GM18867 (cell line): ENCODE data around the gene LRP4.

Source experiments
- ATAC-seq: cut with Tn5 transposase; IDR thresholded peaks from one replicate; pipeline ENCODE4 v1.9.1; 2021; ENCODE audit warnings: mild to moderate bottlenecking, moderate library complexity; ENCODE audit not compliant: unreplicated experiment

Gene LRP4

GRCh38 chr11:46894506-46894905 is 23.8 kb downstream of the LRP4 start:
- no peak for ATAC-seq

- ATAC-seq: no peak
Observed at GRCh38 chr11:46892838-46893237, 25.5 kb downstream of the LRP4 start.

GRCh38 chr11:46892109-46892508 is 26.2 kb downstream of the LRP4 start:
- ATAC-seq: no peak

- ATAC-seq: no peak
Observed at GRCh38 chr11:46890665-46891064, 27.7 kb downstream of the LRP4 start.

DNA sequence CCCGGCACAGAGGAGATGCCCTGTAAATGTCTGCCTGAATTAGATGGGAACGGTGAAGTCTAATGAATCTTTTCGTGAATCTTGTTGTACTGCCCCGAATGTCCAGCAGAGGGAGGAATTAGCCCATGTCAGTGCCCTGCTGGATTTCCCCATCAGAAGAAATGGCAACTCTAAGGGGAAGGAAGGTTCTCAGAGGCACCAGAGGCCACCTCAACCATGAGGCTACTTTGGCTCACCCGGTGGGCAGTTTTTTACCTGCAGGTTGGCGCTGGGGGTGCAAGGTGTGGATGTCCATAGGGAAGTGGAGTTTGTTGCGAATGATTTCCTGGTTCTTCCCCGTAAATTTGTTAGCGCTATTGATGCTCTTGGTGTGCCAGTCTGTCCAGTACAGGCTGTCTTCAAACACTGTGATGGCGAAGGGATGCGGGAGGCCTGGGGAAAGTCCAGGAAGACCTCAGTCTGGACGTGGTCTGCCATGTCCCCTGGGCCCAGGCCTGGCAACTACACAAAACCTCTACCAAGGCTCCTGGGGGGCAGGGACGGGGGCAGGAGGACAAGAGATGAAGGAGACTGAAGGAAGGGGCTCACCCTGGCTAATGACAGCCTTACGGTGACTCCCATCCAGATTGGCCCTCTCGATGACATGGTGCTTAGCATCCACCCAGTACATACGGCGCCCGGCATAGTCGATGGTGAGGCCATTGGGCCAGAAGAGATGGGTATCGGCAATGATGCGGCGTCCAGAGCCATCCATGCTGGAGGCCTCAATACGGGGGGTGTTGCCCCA is 28.5 kb downstream of the LRP4 start:
- ATAC-seq: peak; percentile 58

GRCh38 chr11:46889251-46889650 is 29.1 kb downstream of the LRP4 start:
- ATAC-seq: no peak

DNA sequence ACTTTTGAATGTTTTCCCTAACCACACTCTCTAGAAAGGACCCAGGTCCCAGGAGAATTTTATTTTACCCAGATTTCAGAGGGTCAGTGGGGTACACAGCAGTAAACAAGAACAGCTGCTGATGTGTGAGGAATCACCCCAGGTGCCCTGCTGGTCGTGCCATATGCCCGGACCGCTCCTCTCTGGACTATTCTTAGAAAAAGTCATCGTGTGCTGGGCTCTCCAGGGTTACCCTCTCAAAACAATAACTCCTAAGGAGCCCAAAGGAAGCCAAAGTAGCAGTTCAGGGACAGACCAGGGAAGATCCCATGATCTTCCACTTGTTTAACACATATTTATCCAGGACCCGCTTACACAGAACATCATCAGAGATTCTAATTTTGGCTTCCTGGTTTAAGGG is 29.7 kb downstream of the LRP4 start:
- no peak for ATAC-seq

GRCh38 chr11:46886211-46886610 is 32.1 kb downstream of the LRP4 start:
- no peak for ATAC-seq

- ATAC-seq: no peak
Observed at GRCh38 chr11:46879056-46879585, 39.2 kb downstream of the LRP4 start.

DNA sequence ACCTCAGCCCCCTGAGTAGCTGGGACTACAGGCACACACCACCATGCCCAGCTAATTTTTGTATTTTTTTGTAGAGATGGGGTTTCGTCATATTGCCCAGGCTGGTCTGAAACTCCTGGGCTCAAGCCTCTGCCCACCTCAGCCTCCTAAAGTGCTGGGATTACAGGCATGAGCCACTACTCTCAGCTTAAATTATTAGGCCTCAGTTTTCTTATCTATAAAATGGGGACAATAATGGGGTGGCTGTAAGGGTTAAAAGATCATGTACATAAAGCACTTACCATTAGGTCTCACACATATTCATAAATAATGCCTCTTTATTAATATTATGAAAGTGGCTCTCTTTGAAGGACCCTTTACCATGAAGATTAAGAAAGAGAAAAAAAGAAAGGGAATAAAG is 40.8 kb downstream of the LRP4 start:
- ATAC-seq: no peak

DNA sequence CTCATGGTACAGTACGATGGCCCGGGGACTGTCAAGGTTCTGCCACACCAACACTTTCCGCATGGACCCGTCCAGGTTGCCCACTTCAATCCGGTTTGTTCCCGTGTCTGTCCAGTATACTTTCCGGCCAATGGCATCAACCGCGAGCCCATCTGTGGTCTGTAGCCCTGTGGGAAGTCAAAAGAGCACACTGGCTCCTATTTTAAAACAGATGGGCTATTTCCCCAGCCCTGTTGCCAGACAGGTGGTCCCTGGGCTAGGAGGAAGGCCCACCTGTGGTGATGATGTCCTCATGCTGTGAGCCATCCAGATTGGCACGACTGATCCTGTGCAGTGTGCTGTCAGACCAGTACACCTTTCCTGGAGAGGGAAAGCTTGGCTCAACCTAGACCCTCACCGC is 41.9 kb downstream of the LRP4 start:
- no peak for ATAC-seq

DNA sequence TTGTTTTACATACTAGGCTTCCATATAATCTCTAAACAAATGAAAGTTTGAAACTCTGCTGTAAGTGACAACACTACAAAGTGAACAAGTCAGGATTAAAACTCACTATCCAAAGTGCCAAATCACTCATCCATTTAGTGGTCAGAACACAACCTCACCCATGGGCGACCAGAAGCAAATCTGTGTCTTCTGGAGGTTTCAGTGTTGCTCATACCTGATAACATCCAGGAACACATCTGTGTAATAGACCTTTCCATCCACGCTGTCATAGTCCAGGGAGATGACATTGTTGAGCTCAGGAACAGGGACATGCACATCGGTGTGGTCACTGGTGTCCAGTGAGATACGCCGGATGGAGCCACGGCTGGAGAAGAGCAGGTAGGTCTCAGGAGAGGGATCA is 43.8 kb downstream of the LRP4 start:
- ATAC-seq: no peak

DNA sequence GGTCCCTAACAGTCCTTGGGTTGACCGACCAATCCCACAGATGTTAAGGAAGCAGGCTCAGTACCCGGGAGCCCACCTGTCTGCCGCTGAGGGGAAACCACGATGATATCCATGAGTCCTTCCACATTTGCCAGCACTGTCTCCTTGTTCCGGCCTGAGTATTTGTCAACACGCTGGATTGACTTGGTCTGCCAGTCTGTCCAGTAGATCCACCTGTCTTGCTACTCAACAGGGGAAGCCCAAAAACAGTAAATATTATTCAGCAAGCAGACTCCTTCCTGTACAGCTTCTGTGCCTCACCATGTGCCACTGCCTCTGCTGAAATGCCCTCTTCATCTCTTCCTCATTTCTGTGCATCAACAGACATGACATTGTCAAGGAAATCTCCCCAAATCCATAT is 49.4 kb downstream of the LRP4 start:
- no peak for ATAC-seq

DNA sequence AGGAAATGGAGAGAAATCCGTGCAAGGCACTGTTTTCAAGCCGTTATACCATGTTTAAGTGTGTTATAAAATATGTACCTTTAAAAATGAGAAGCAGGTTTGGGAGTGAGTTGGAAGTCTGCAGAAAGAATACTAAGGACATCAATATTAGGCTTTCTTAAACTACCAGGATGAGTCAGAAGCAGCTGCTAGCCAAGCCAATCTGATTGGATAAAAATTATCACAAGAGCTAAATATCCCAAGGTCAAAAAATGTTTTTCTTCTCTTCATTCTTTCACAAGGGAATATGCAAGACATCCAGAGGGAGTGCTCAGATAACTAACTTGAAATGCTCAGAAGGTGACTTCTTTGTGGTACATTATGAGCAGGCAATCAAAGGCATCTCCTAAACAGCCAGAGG is 53.0 kb downstream of the LRP4 start:
- ATAC-seq: no peak

DNA sequence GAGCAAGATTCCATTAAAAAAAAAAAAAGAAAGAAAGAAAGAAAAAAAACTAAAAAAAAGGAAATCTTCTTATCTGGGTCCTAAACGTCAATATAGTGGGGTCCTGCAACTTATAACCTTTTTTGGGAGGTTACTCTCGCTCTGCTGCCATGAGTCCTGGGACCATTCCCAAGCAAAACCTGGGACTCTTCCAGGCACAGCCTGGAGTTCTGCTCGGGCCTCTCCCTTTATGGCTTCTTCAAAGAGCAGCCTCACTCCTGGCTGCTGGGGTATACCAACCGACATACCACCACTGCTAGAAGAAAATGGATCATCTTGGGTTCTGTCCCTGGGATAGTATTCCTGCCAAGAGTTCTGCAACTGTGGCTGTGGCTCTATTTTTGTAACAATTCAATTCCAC is 58.1 kb downstream of the LRP4 start:
- no peak for ATAC-seq

DNA sequence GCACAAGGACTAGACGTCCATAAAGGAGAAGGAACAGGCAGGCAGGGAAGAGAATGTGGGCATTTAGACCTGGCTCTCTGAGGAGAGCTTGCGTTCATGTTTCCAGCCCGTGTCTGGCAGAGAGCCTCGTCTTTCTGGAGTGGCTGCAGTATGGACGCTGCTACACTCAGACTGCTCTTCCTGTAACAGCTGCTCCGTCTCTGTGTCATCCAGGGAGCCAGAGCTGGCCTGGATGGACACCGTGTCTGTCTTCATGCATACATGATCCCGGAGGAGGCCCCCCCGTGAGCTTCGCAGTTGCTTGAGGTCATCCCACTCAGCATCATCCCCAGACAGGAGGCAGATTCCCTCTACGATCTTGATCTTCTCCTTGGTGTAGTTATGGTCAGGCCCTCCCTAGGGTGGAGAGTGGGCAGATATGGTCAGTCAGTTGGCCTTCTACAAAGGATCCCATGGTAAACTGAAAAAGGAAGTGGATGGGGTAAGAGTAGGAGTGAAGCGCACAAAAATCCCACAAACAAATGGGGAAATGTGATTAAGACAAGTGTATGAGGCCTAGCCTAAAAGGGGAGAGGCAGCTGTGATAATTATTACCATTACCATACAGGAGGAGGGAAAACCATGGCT is 59.3 kb downstream of the LRP4 start:
- ATAC-seq: no peak

GRCh38 chr11:46857666-46858065 is 60.7 kb downstream of the LRP4 start:
- ATAC-seq: no peak

DNA sequence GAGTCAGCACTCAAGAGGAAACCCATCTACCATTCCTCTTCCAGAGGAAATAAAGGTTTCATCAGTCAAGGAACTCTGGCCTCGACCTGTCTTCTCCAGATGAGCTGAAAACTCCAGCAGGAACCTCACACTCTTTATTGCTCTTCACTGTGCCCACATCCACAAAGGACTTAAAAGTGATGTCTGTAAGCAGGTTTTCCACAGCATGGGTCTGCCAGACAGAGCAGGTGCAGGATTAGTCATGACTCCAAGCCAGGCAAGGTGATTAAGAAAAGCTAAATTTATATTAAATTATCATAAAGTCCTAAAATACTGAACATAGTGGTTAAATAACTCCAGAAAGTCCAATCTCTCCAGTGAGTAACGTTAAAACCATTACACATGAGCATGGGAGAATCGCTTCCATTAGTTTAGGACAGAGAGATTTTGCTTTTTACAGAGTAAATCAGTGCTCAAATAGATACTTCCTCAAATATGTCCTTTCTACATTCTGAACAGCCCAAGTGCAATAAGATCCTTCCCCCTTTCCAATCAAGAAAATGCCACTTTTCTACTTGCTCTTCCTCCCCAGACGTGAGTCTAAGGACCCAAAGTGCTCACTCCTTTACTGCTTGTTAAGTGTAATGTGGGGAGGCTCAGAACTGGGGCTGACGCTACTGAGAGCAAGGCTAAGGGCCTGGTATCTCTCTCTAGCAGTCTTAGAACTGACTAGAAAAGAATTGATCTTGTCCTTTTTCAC is 61.6 kb downstream of the LRP4 start:
- no peak for ATAC-seq

DNA sequence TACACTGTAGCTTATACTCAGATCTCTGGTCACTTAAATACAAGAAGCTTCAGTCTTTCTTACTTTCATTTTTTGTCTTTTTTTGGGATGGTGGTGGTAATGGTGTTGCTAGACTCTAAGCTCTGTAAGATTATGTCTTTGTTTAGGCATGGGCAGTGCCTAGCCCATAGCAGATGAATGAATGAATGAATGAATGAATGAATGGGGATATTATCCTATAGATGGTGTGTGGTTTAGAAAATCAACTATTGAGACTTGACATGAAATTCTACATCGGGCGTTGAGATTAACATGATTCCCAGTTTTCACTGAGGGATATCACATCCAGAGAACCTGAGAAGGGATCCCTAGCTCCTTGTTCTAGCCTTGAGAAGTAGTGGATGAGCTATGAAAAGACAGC is 62.5 kb downstream of the LRP4 start:
- ATAC-seq: no peak

- no peak for ATAC-seq
Observed at GRCh38 chr11:46855167-46855566, 63.2 kb downstream of the LRP4 start.

- no peak for ATAC-seq
Observed at GRCh38 chr11:46850829-46851380, 67.4 kb downstream of the LRP4 start.
